Immature natural killer cell (primary cell): Measurements from ENCODE around the gene GALE. TPM values are rescaled to one million over a fixed set of nuclear protein-coding genes. Genes with fewer than 3 reads are reported as not detected.
"Not testable (repeated sequence)": the region's sequence is repeated elsewhere in the genome, so short reads cannot be mapped to it uniquely, and the experiment has no call there.

ENCODE experiments used
- DNase-seq, 3 donors: peaks; one replicate each; pipeline ENCODE4 v3.0.0; 2022; ENCODE audit warnings: mixed read lengths in 1 of 3
- H3K27ac Mint-ChIP-seq, 6 donors: one replicate each; pipeline ENCODE4 v1.8.0; 2020; ENCODE audit warnings: mixed read lengths in 6 of 6, mild to moderate bottlenecking in 5 of 6, inconsistent platforms in 4 of 6, moderate library complexity in 3 of 6
- H3K27me3 Mint-ChIP-seq, 3 donors: one replicate each; pipeline ENCODE4 v1.8.0; 2020 to 2021; ENCODE audit warnings: low read depth in 3 of 3, mild to moderate bottlenecking in 3 of 3, mixed read lengths in 3 of 3, moderate library complexity in 3 of 3, inconsistent platforms in 1 of 3
- H3K36me3 Mint-ChIP-seq, 3 donors: one replicate each; pipeline ENCODE4 v1.8.0; 2020; ENCODE audit warnings: mixed read lengths in 3 of 3, inconsistent platforms in 2 of 3, mild to moderate bottlenecking in 2 of 3
- H3K4me1 Mint-ChIP-seq, 2 donors: one replicate each; pipeline ENCODE4 v1.8.0; 2020; ENCODE audit warnings: inconsistent platforms in 2 of 2, mild to moderate bottlenecking in 2 of 2, mixed read lengths in 2 of 2, moderate library complexity in 1 of 2
- H3K4me3 Mint-ChIP-seq, 5 donors: one replicate each; pipeline ENCODE4 v1.8.0; 2020; ENCODE audit warnings: mild to moderate bottlenecking in 5 of 5, mixed read lengths in 5 of 5, inconsistent platforms in 3 of 5, moderate library complexity in 3 of 5
- H3K9me3 Mint-ChIP-seq, 6 donors: one replicate each; pipeline ENCODE4 v1.8.0; 2020; ENCODE audit warnings: mild to moderate bottlenecking in 6 of 6, mixed read lengths in 6 of 6, inconsistent platforms in 4 of 6, moderate library complexity in 3 of 6
- polyA plus RNA-seq, 3 donors: library from polyadenylated mRNA; unstranded; fragments of 300-500 nt; fragmentation: Illumina TruSeq; gene quantifications; one replicate each; pipeline ENCODE4 v1.2.3, GENCODE V29; 2021

The GALE gene
- polyA plus RNA-seq, result 10 to 100 TPM; 31.2 to 52.9 (median 39.9) TPM

- Mint-ChIP-seq H3K9me3 (no peaks in the 10 kb centered on the region), H3K27ac (peak within 1 kb of the TSS; percentile 90 to 96 (median 93)), H3K27me3 (peaks cover 2 to 5% (median 5%) of the 10 kb centered on the region in 3 donors), H3K4me3 (peak within 1 kb of the TSS; percentile 88 to 96 (median 92)), H3K4me1 (peaks cover 21 to 23% of the 10 kb centered on the region in 2 donors), H3K36me3 (peaks cover 0 to 6% (median 0%) of the 10 kb centered on the region in 3 donors)
- peak; percentile 94 to 95 (median 94) for DNase-seq
Measured at GRCh38 chr1:23800400-23801337, at the start of gene GALE. Gene GALE (minus strand): TSS chr1:23800754. CDS start chr1:23799007, 1,747 bp downstream.

- DNase-seq, result no peak
- H3K9me3 Mint-ChIP-seq, result no peaks in the 10 kb centered on the region
- no peak overlapping the region for H3K27ac Mint-ChIP-seq
- H3K4me3 Mint-ChIP-seq, result no peak overlapping the region
- peaks cover 0 to 2% (median 0%) of the 10 kb centered on the region in 3 donors for H3K27me3 Mint-ChIP-seq
- no peaks in the 10 kb centered on the region for H3K4me1 Mint-ChIP-seq
- peaks cover 24 to 35% (median 34%) of the 10 kb centered on the region in 3 donors for H3K36me3 Mint-ChIP-seq
Measured at GRCh38 chr1:23848673-23849616, 48.4 kb upstream of the GALE start.

GRCh38 chr1:23847482-23848095 lies 47.0 kb upstream of the GALE start:
- not testable (repeated sequence) for H3K4me1 Mint-ChIP-seq, H3K27ac Mint-ChIP-seq, H3K27me3 Mint-ChIP-seq, H3K9me3 Mint-ChIP-seq, H3K4me3 Mint-ChIP-seq, DNase-seq
- H3K36me3 Mint-ChIP-seq, result peaks cover 24 to 37% (median 34%) of the 10 kb centered on the region in 3 donors

GRCh38 chr1:23845163-23845562 lies 44.6 kb upstream of the GALE start:
- Mint-ChIP-seq H3K4me3 (no peak overlapping the region), H3K4me1 (no peaks in the 10 kb centered on the region), H3K36me3 (peaks cover 24 to 33% (median 30%) of the 10 kb centered on the region in 3 donors), H3K27me3 (peaks cover 0 to 2% (median 0%) of the 10 kb centered on the region in 3 donors), H3K27ac (no peak overlapping the region), H3K9me3 (no peaks in the 10 kb centered on the region)
- no peak for DNase-seq

GRCh38 chr1:23843644-23844043 lies 43.1 kb upstream of the GALE start:
- peaks cover 0 to 2% (median 0%) of the 10 kb centered on the region in 3 donors for H3K27me3 Mint-ChIP-seq
- H3K36me3 Mint-ChIP-seq, result peaks cover 24 to 31% (median 26%) of the 10 kb centered on the region in 3 donors
- DNase-seq, result no peak
- H3K9me3 Mint-ChIP-seq, result no peaks in the 10 kb centered on the region
- peaks cover under 1 to 1% of the 10 kb centered on the region in 2 donors for H3K4me1 Mint-ChIP-seq
- no peak overlapping the region for H3K4me3 Mint-ChIP-seq
- no peak overlapping the region for H3K27ac Mint-ChIP-seq

GRCh38 chr1:23838401-23838866 lies 37.9 kb upstream of the GALE start:
- Mint-ChIP-seq H3K9me3 (no peaks in the 10 kb centered on the region), H3K36me3 (no peaks in the 10 kb centered on the region), H3K4me1 (peaks cover 11 to 14% of the 10 kb centered on the region in 2 donors), H3K27me3 (peaks cover 0 to 3% (median 0%) of the 10 kb centered on the region in 3 donors), H3K27ac (peak overlapping the region in 2 of 6 donors; percentile 37 to 66), H3K4me3 (peak overlapping the region; percentile 71 to 82 (median 79))
- peak; percentile 65 to 77 (median 65) for DNase-seq

GRCh38 chr1:23837908-23838307 lies 37.4 kb upstream of the GALE start:
- no peaks in the 10 kb centered on the region for H3K36me3 Mint-ChIP-seq
- peak overlapping the region; percentile 71 to 82 (median 79) for H3K4me3 Mint-ChIP-seq
- no peak for DNase-seq
- peaks cover 0 to 3% (median 0%) of the 10 kb centered on the region in 3 donors for H3K27me3 Mint-ChIP-seq
- peak overlapping the region in 1 of 6 donors; percentile 66 for H3K27ac Mint-ChIP-seq
- peaks cover 11 to 14% of the 10 kb centered on the region in 2 donors for H3K4me1 Mint-ChIP-seq
- H3K9me3 Mint-ChIP-seq, result no peaks in the 10 kb centered on the region

GRCh38 chr1:23836037-23836436 lies 35.5 kb upstream of the GALE start:
- Mint-ChIP-seq H3K9me3 (no peaks in the 10 kb centered on the region), H3K27ac (no peak overlapping the region), H3K4me3 (no peak overlapping the region), H3K27me3 (peaks cover 0 to 3% (median 0%) of the 10 kb centered on the region in 3 donors), H3K36me3 (no peaks in the 10 kb centered on the region), H3K4me1 (peaks cover 11 to 14% of the 10 kb centered on the region in 2 donors)
- no peak for DNase-seq

- not testable (repeated sequence) for H3K27ac Mint-ChIP-seq, H3K36me3 Mint-ChIP-seq, H3K27me3 Mint-ChIP-seq, H3K4me3 Mint-ChIP-seq, H3K9me3 Mint-ChIP-seq, DNase-seq
- peaks cover 11 to 14% of the 10 kb centered on the region in 2 donors for H3K4me1 Mint-ChIP-seq
Measured at GRCh38 chr1:23834156-23834555, 33.6 kb upstream of the GALE start.

- peak overlapping the region in 1 of 6 donors; percentile 2 for H3K27ac Mint-ChIP-seq
- H3K27me3 Mint-ChIP-seq, result peaks cover 4 to 11% (median 6%) of the 10 kb centered on the region in 3 donors
- no peaks in the 10 kb centered on the region for H3K9me3 Mint-ChIP-seq
- peak overlapping the region in 1 of 5 donors; percentile 22 for H3K4me3 Mint-ChIP-seq
- DNase-seq, result no peak
- peaks cover 19 to 29% of the 10 kb centered on the region in 2 donors for H3K4me1 Mint-ChIP-seq
- H3K36me3 Mint-ChIP-seq, result no peaks in the 10 kb centered on the region
Measured at GRCh38 chr1:23827717-23828116, 27.2 kb upstream of the GALE start.

GRCh38 chr1:23826590-23826989 lies 26.0 kb upstream of the GALE start:
- not testable (repeated sequence) for H3K36me3 Mint-ChIP-seq, H3K27ac Mint-ChIP-seq, DNase-seq, H3K9me3 Mint-ChIP-seq
- Mint-ChIP-seq H3K4me3 (peak overlapping the region; percentile 49 to 96 (median 60)), H3K4me1 (peaks cover 19 to 29% of the 10 kb centered on the region in 2 donors), H3K27me3 (peaks cover 4 to 11% (median 6%) of the 10 kb centered on the region in 3 donors)

- H3K9me3 Mint-ChIP-seq, result no peaks in the 10 kb centered on the region
- H3K36me3 Mint-ChIP-seq, result no peaks in the 10 kb centered on the region
- H3K27ac Mint-ChIP-seq, result peak overlapping the region; percentile 92 to 98 (median 96)
- peak overlapping the region; percentile 94 to 96 (median 95) for H3K4me3 Mint-ChIP-seq
- H3K27me3 Mint-ChIP-seq, result peaks cover 4 to 11% (median 6%) of the 10 kb centered on the region in 3 donors
- peak in 1 of 3 donors; percentile 19 for DNase-seq
- H3K4me1 Mint-ChIP-seq, result peaks cover 19 to 29% of the 10 kb centered on the region in 2 donors
Measured at GRCh38 chr1:23825762-23826522, 25.4 kb upstream of the GALE start.
